ENCODE results near the gene TBC1D8. TPM values are rescaled to one million over a fixed set of nuclear protein-coding genes. Genes with fewer than 3 reads are reported as not detected.
A peak's percentile ranks its signal among the peaks of the same experiment; 100 is the strongest.

Gene TBC1D8
- total and polyA plus RNA-seq, 2 of the 13 experiments (the other 11 are each of a cell fraction or from before 2014, with no cell fraction given): 45.1 to 95.4 TPM

DNA sequence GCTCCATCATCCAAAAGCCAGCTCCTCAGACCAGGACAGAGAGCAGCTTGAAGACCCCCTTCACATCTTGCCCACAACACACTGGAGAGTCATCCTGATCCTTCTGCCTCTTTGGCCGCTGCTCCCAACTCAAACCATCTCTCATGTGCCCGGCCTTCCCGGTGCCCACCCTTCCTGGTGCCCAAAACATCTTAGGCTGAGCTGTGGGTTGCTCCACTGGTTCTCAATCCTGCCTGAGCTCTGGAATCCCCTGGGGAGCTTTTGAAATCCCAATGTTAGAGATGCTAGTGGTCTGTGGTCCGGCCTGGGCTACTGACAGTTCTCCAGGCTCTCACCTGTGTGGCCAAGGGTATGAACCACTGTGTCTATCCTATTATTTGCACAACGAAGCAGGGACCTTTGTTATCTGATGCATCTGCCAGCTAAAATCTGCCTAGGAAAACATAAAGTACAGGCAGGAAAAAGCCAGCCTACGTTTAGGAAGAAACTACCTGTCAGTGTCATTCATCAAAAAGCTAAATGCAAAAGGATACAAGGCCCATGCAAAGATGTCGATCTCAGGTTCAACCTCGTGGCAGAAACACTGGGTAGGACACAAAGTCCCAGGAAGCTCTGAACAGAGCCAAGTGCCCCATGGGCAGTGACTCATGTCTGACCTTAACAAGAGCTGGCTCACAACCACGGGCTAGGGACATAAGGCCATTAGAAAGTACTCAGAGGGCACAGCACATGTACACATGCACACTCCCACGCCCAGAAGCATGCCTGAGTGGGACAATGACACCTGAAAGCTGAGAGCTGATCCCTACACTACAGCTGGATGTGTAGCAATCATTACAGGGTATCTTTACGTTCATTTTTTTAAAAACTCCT lies 30.8 kb downstream of the TBC1D8 start (continued):
- TF ChIP-seq, protein P1, sequence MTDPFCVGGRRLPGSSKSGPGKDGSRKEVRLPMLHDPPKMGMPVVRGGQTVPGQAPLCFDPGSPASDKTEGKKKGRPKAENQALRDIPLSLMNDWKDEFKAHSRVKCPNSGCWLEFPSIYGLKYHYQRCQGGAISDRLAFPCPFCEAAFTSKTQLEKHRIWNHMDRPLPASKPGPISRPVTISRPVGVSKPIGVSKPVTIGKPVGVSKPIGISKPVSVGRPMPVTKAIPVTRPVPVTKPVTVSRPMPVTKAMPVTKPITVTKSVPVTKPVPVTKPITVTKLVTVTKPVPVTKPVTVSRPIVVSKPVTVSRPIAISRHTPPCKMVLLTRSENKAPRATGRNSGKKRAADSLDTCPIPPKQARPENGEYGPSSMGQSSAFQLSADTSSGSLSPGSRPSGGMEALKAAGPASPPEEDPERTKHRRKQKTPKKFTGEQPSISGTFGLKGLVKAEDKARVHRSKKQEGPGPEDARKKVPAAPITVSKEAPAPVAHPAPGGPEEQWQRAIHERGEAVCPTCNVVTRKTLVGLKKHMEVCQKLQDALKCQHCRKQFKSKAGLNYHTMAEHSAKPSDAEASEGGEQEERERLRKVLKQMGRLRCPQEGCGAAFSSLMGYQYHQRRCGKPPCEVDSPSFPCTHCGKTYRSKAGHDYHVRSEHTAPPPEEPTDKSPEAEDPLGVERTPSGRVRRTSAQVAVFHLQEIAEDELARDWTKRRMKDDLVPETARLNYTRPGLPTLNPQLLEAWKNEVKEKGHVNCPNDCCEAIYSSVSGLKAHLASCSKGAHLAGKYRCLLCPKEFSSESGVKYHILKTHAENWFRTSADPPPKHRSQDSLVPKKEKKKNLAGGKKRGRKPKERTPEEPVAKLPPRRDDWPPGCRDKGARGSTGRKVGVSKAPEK (CRISPR knock-in tag; IDR thresholded peaks at IDR 0.05; ENCODE audit: borderline replicate concordance): no peak
- no peak for TF ChIP-seq SALL2 (CRISPR knock-in tag; IDR thresholded peaks at IDR 0.05)
- no peak; the same call in 1 of the 2 replicates for TF ChIP-seq NR2F2 (IDR thresholded peaks at IDR 0.05; ENCODE audit: borderline replicate concordance, low read depth)
- TF ChIP-seq, protein P2, sequence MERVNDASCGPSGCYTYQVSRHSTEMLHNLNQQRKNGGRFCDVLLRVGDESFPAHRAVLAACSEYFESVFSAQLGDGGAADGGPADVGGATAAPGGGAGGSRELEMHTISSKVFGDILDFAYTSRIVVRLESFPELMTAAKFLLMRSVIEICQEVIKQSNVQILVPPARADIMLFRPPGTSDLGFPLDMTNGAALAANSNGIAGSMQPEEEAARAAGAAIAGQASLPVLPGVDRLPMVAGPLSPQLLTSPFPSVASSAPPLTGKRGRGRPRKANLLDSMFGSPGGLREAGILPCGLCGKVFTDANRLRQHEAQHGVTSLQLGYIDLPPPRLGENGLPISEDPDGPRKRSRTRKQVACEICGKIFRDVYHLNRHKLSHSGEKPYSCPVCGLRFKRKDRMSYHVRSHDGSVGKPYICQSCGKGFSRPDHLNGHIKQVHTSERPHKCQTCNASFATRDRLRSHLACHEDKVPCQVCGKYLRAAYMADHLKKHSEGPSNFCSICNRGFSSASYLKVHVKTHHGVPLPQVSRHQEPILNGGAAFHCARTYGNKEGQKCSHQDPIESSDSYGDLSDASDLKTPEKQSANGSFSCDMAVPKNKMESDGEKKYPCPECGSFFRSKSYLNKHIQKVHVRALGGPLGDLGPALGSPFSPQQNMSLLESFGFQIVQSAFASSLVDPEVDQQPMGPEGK (CRISPR knock-in tag; IDR thresholded peaks at IDR 0.05): peak; percentile 65
- TF ChIP-seq, protein P3, sequence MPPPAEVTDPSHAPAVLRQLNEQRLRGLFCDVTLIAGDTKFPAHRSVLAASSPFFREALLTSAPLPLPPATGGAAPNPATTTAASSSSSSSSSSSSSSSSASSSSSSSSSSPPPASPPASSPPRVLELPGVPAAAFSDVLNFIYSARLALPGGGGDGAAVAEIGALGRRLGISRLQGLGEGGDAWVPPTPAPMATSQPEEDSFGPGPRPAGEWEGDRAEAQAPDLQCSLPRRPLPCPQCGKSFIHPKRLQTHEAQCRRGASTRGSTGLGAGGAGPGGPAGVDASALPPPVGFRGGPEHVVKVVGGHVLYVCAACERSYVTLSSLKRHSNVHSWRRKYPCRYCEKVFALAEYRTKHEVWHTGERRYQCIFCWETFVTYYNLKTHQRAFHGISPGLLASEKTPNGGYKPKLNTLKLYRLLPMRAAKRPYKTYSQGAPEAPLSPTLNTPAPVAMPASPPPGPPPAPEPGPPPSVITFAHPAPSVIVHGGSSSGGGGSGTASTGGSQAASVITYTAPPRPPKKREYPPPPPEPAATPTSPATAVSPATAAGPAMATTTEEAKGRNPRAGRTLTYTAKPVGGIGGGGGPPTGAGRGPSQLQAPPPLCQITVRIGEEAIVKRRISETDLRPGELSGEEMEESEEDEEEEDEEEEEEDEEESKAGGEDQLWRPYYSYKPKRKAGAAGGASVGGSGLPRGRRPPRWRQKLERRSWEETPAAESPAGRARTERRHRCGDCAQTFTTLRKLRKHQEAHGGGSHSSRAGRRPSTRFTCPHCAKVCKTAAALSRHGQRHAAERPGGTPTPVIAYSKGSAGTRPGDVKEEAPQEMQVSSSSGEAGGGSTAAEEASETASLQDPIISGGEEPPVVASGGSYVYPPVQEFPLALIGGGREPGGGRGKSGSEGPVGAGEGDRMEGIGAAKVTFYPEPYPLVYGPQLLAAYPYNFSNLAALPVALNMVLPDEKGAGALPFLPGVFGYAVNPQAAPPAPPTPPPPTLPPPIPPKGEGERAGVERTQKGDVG (CRISPR knock-in tag; IDR thresholded peaks at IDR 0.05; ENCODE audit: borderline replicate concordance): 0 out of 2 replicates have a peak, but pooled peaks have one; percentile 19
- TF ChIP-seq SP5 (CRISPR knock-in tag; IDR thresholded peaks at IDR 0.05; ENCODE audit: borderline replicate concordance, low read depth): peak; percentile 68; the same call in 1 of the 2 replicates
- TF ChIP-seq TARDBP (CRISPR knock-in tag; IDR thresholded peaks at IDR 0.05): peak; percentile 76
- no peak for TF ChIP-seq NBN (conservative IDR thresholded peaks at IDR 0.05)
- TF ChIP-seq RFXANK (CRISPR knock-in tag; IDR thresholded peaks at IDR 0.05): no peak
- TF ChIP-seq ZNF703 (CRISPR knock-in tag; IDR thresholded peaks at IDR 0.05; ENCODE audit: borderline replicate concordance): no peak
- TF ChIP-seq, protein P4, sequence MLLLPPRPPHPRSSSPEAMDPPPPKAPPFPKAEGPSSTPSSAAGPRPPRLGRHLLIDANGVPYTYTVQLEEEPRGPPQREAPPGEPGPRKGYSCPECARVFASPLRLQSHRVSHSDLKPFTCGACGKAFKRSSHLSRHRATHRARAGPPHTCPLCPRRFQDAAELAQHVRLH (CRISPR knock-in tag; IDR thresholded peaks at IDR 0.05; ENCODE audit: borderline replicate concordance, low read depth): peak; percentile 91; the same call in 1 of the 2 replicates
- TF ChIP-seq, protein P5, sequence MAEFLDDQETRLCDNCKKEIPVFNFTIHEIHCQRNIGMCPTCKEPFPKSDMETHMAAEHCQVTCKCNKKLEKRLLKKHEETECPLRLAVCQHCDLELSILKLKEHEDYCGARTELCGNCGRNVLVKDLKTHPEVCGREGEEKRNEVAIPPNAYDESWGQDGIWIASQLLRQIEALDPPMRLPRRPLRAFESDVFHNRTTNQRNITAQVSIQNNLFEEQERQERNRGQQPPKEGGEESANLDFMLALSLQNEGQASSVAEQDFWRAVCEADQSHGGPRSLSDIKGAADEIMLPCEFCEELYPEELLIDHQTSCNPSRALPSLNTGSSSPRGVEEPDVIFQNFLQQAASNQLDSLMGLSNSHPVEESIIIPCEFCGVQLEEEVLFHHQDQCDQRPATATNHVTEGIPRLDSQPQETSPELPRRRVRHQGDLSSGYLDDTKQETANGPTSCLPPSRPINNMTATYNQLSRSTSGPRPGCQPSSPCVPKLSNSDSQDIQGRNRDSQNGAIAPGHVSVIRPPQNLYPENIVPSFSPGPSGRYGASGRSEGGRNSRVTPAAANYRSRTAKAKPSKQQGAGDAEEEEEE (CRISPR knock-in tag; IDR thresholded peaks at IDR 0.05; ENCODE audit: borderline replicate concordance): 0 out of 2 replicates have a peak, but pooled peaks have one; percentile 41
- TF ChIP-seq, protein P6, sequence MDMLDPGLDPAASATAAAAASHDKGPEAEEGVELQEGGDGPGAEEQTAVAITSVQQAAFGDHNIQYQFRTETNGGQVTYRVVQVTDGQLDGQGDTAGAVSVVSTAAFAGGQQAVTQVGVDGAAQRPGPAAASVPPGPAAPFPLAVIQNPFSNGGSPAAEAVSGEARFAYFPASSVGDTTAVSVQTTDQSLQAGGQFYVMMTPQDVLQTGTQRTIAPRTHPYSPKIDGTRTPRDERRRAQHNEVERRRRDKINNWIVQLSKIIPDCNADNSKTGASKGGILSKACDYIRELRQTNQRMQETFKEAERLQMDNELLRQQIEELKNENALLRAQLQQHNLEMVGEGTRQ (IDR thresholded peaks at IDR 0.05; ENCODE audit: low read depth, low read length): peak; percentile 7; the same call in 1 of the 2 replicates
- TF ChIP-seq, protein P6 (CRISPR knock-in tag; IDR thresholded peaks at IDR 0.05; ENCODE audit: borderline replicate concordance): no peak
- TF ChIP-seq ZNF782 (CRISPR knock-in tag; IDR thresholded peaks at IDR 0.05; ENCODE audit: borderline replicate concordance): no peak

Measured in HepG2 (cell line).